GM21390 (cell line): ENCODE results near the gene POMT1.
"Not testable (repeated sequence)": the region's sequence is repeated elsewhere in the genome, so short reads cannot be mapped to it uniquely, and the experiment has no call there.

Experiments used
- ATAC-seq: cut with Tn5 transposase; IDR thresholded peaks from one replicate; pipeline ENCODE4 v1.9.1; 2021; ENCODE audit not compliant: unreplicated experiment

Gene POMT1

DNA sequence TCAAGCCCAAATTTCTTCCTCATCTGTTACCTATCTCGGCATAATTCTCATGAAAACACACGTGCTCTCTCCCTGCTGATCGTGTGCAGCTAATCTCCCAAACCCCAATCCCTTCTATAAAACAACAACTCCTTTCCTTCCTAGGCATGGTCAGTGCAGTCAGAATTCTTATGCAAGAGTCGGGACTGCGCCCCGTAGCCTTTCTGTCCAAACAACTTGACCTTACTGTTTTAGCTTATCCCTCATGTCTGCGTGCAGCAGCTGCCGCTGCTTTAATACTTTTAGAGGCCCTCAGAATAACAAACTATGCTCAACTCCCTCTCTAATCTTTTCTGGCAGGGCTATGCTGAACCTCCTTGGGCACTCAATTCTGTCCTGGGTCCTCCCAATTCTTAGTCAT is 47.7 kb downstream of the POMT1 start:
- not testable (repeated sequence) for ATAC-seq

DNA sequence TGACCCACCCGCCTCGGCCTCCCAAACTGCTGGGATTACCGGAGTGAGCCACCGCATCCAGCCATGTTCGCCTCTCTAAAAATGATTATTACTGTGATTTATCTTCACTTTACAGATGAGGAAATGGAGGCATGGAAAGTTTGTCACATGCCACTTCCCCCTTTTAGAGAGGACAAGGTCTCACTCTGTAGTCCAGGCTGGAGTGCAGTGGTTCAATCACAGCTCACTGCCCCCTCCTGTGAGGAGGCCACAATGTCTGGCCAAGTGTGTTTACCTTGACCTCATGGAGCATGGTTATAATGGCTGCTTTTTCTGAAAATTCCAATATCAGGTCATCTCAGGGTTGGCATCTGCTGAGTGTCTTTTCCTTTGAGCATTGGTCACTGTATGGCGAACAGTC is 49.3 kb downstream of the POMT1 start:
- no peak for ATAC-seq

- no peak for ATAC-seq
These were observed 51.5 kb downstream of the POMT1 start for GRCh38 chr9:131554087-131554842.

DNA sequence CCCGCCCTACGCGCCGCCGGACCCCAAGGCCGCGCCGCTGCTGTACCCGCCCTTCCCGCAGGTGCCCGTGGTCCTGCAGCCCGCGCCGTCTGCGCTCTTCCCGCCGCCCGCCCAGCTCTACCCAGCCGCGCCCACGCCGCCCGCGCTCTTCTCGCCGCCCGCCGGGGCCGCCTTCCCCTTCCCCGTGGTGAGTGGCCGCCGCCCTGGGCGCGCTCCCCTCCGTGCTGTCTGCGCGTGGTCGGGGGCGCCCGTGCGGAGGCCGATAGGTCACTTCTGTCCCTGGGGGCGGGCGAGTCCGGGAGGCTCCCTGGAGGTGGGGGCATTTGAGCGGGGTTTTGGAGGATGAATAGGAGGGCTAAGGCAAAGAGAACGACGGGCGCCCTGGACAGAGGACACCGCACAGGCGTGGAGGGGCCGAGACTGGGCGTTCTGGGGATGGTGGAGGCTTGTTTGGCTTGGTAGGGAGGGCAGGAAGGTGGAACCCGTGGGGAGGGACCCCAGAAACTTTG is 52.2 kb downstream of the POMT1 start:
- ATAC-seq: no peak

GRCh38 chr9:131555841-131556673 is 53.3 kb downstream of the POMT1 start:
- ATAC-seq: no peak

DNA sequence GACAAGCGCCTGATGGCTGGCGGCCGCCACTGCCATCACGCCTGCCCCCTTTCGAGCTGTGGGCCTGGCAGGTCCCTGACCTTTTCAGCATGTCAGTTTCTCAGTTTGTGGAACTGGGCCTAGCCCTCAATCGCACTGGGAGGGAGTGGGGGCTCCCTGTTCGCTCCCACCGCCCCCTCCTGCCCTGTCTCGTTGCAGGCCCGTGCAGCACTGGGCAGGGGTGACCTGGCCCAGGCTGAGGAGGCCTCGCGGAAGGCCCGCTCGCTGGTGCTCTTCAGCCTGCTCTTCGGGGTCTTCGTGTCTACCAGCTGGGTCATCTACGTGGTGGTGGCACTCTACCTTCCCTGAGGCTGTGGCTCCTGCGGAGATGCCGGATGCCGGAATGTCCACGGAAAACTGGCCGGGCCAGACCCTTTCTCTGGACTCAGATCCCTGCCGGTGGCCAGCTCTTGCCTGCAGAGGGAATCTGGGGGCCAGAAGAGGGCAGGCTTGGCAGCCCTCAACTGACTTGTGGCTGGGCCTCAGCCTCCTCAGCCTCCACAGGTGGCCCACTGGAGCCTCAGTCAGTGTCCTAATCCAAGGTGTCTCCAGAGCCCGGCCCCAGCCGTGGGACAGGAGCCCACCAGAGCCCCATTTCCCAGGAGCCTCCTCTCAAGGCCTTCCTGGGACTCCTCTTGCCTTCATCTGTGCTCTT is 55.3 kb downstream of the POMT1 start:
- no peak for ATAC-seq

DNA sequence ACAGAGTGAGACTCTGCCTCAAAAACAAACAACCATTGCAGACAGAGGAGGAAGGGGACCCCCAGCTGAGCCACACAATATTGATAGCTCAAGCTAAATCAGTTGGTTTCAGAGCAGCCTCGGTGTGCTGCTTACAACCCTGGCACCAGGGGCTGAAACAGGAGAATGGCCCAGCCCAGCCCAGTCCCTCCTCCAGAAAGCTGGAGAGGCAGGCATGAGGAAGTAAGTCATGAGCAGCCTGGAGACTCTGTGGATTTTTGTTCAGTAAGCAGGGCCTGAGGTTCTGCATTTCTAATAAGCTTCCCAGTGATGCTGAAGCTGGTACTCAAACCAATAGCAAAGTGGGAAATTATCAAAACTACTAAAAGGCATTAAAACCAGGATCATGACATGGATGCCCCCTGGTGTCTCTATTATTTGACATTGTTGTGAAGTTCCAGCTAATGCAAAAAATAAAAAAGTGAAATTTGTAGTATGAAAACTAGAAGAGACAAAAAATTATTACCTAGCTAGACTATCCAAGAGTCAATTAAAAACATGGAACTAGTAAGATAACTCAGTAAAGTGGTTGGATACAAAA is 56.8 kb downstream of the POMT1 start:
- no peak for ATAC-seq

DNA sequence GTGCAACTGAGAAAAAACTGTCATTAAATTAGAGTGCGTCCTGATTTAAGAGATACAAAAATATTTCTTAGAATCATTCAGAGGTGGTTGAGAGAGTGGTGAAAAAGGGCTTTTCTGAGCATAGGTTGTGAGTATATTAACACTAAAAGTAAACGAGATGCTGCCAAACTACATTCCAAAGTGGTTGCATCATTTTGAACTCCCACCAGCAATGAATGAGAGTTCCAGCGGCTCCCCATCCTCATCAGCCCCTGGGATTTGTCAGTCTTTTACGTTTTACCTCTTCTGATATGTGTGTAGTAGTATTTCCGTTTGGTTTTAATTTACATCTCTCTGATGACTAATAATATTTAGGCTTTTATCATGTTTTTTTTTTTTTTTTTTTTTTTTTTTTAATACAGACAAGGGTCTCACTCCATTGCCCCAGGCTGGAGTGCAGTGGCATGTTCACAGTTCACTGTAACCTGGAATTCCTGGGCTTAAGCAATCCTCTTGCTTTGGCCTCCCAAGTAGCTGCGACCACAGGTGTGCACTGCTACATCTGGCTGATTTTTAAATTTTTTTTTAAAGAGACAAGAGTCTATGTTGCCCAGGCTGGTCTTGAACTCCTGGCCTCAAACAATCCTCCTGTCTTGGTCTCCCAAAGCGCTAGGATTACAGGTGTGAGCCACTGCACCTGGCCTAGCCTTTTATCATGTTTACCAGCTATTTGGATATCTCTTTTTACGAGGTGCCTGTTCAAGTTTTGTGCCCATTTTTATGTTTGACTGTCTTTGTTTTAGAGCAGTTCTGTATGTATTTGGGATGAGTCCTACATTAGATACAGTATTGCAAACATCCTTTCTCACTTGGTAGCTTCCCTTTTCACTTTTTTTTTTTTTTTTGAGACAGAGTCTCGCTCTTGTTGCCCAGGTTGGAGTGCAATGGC is 59.6 kb downstream of the POMT1 start:
- no peak for ATAC-seq

DNA sequence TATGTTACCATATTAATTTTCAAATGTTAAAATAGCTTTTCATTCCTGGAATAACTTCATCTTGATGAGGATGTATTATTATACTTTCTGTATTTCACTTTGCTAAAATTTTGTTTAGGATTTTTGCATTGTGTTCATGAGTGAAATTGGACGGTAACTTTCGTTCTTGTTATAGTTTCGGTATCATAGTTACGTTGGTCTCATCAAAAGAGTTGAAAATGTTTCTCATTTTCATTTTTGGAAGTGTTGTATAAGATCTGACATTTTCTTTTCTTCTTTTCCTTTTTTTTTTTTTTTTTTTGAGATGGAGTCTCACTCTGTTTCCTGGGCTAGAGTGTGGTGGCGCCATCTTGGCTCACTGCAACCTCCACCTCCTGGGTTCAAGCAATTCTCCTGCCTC is 62.7 kb downstream of the POMT1 start:
- no peak for ATAC-seq

DNA sequence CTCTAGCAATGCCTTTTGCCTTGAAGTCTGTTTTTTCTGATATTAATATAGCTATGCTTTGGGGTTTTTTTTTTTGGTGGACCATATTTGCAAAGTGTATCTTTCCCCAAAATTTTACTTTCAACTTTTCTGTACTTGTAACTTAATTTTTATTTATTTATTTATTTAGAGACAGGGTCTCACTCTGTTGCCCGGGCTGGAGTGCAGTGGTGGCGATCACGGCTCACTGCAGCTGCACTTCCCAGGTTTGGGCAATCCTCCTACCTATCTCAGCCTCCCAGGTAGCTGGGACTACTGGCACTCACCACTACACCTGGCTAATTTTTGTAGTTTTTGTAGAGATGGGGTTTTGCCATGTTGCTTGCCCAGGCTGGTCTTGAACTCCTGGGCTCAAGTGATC is 63.4 kb downstream of the POMT1 start:
- no peak for ATAC-seq

DNA sequence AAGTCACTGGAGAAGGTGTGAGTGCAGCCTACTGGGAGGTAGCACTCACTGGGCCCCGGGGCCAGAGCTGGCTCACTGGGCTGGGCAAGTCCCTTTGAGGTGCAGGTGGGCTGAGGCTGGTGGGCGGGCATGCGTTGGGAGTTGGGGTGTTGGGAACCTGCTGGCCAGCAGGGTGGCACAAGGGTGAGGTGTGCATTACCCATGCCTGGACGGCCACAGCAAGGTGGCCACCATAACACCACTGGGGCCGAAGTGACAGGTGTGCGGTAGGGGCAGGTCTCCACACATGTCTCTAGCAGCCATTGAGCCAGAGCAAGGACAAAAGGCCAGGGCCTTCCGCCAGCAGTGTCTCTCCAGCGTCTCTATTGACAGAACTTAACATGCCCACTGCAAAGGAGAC is 65.2 kb downstream of the POMT1 start:
- ATAC-seq: no peak
